Upper lobe of left lung (tissue), 6 donors: ENCODE data around the gene TNFAIP8L1. TPM values are rescaled to one million over a fixed set of nuclear protein-coding genes. Genes with fewer than 3 reads are reported as not detected.
A peak's percentile ranks its signal among the peaks of the same experiment; 100 is the strongest.

ENCODE experiments used
- ATAC-seq, 2 donors: fragments of 200-7000 bp; cut with Tn5 transposase; one replicate each; pipeline ENCODE4 v1.9.1; 2022; ENCODE audit warnings: mild to moderate bottlenecking in 2 of 2, moderate library complexity in 2 of 2; ENCODE audit not compliant: low FRiP score in 2 of 2
- DNase-seq, 2 donors: peaks; one replicate each; pipeline ENCODE4 v3.0.0-alpha.2; 2019 to 2020
- H3K27ac ChIP-seq, 4 donors: fragments of 200-600 bp; sonication (generic); one replicate each; pipeline ENCODE4 v1.5.1; 2016 to 2019
- H3K27me3 ChIP-seq, 4 donors: fragments of 200-600 bp; sonication (generic); one replicate each; pipeline ENCODE4 v1.5.1; 2017 to 2019
- H3K36me3 ChIP-seq, 4 donors: fragments of 200-600 bp; sonication (generic); one replicate each; pipeline ENCODE4 v1.5.1; 2016 to 2019
- H3K4me1 ChIP-seq, 4 donors: fragments of 200-600 bp; sonication (generic); one replicate each; pipeline ENCODE4 v1.5.1; 2018 to 2019
- H3K4me3 ChIP-seq, 4 donors: fragments of 200-600 bp; sonication (generic); one replicate each; pipeline ENCODE4 v1.5.1; 2017 to 2019; ENCODE audit warnings: mild to moderate bottlenecking in 2 of 4, moderate library complexity in 1 of 4
- H3K9me3 ChIP-seq, 4 donors: fragments of 200-600 bp; sonication (generic); one replicate each; pipeline ENCODE4 v1.5.1; 2018 to 2019
- CTCF ChIP-seq, 6 experiments: fragments of 450-650 bp in 4 of 6; fragments of 200-600 bp in 2 of 6; sonication (generic) in 2 of 6; IDR thresholded peaks; one replicate each; pipeline ENCODE4 v1.5.1; 2016 to 2019; ENCODE audit warnings: antibody characterized with exemption in 6 of 6
- EP300 ChIP-seq, 4 donors: sonication (generic); formaldehyde crosslinking; IDR thresholded peaks; one replicate each; pipeline ENCODE4 v1.5.1; 2017; ENCODE audit warnings: antibody characterized with exemption in 4 of 4, control low read depth in 2 of 4
- POLR2A ChIP-seq, 4 donors: fragments of 450-650 bp; IDR thresholded peaks; one replicate each; pipeline ENCODE4 v1.5.1; 2016 to 2017; ENCODE audit warnings: antibody characterized with exemption in 4 of 4, mild to moderate bottlenecking in 2 of 4
- POLR2AphosphoS5 ChIP-seq, 2 donors: sonication (generic); formaldehyde crosslinking; IDR thresholded peaks; one replicate each; pipeline ENCODE4 v1.5.1; 2017; ENCODE audit warnings: antibody characterized with exemption in 2 of 2
- WGBS, 2 donors: methylation state at CpG; one replicate each; pipeline ENCODE4 v1.1.5; 2017 to 2018; 5-methylcytosine and 5-hydroxymethylcytosine counted together
- total RNA-seq, 6 donors: library from RNA; depleted of rRNA in 4 of 6; stranded (reverse); fragments of >200 nt in 4 of 6; gene quantifications; one replicate each; pipeline versions ENCODE4 v1.1.0 to v1.2.1, GENCODE V29; 2016 to 2021
- donor health status: DM: no; HTN: no; CAD: no; lungs with moderate emphysema.
- donor health status: DM: no; HTN: yes; CAD: no; lungs with severe emphysema.

TNFAIP8L1 gene
- total RNA-seq, 6 donors from 2014 or later: 4.4 to 17.5 (median 11.4) TPM

- DNase-seq: peak in 1 of 2 donors; percentile 54
Measured at GRCh38 chr19:4664642-4665041, 25.3 kb downstream of the TNFAIP8L1 start.

GRCh38 chr19:4669723-4670480 is 30.6 kb downstream of the TNFAIP8L1 start, which contains the start of gene MYDGF:
Gene MYDGF (minus strand): TSS chr19:4670342. CDS start chr19:4670334, 8 bp downstream.
- ATAC-seq: peak; percentile 97 to 100
- DNase-seq: peak; percentile 93 to 99
- WGBS, 2 donors: 0% methylated on average over 2 to 16 of the region's 75 CpGs
- Histone ChIP-seq H3K9me3 (no peaks in the 10 kb centered on the region), H3K4me3 (peak within 1 kb of the TSS; percentile 72 to 100 (median 99)), H3K36me3 (peaks cover 4 to 45% (median 29%) of the 10 kb centered on the region in 4 donors), H3K4me1 (peaks cover 15 to 23% (median 17%) of the 10 kb centered on the region in 4 donors), H3K27ac (peak within 1 kb of the TSS; percentile 77 to 86 (median 81)), H3K27me3 (no peaks in the 10 kb centered on the region)
- TF ChIP-seq POLR2AphosphoS5 (IDR thresholded peaks at IDR 0.05): peak; percentile 87 to 92
- TF ChIP-seq EP300 (IDR thresholded peaks at IDR 0.05): peak in 1 of 4 donors; percentile 61
- TF ChIP-seq CTCF (IDR thresholded peaks at IDR 0.05): no peak
- peak in 2 of 4 donors; percentile 53 to 73 for TF ChIP-seq POLR2A (IDR thresholded peaks at IDR 0.05)

More at GRCh38 chr19:4664642-4665041, 25.3 kb downstream of the TNFAIP8L1 start:
- H3K27ac ChIP-seq: no peak overlapping the region
- no peak for TF ChIP-seq POLR2A (IDR thresholded peaks at IDR 0.05)
- TF ChIP-seq POLR2AphosphoS5 (IDR thresholded peaks at IDR 0.05): no peak
- peaks cover 7 to 88% (median 64%) of the 10 kb centered on the region in 4 donors for H3K36me3 ChIP-seq
- H3K9me3 ChIP-seq: no peaks in the 10 kb centered on the region
- H3K27me3 ChIP-seq: no peaks in the 10 kb centered on the region
- no peak for ATAC-seq
- H3K4me3 ChIP-seq: no peak overlapping the region
- peaks cover 14 to 16% (median 15%) of the 10 kb centered on the region in 4 donors for H3K4me1 ChIP-seq
- 88 to 93% methylated on average over 6 to 7 of the region's 12 CpGs for WGBS, 2 donors

- ATAC-seq: no peak
- Histone ChIP-seq H3K27me3 (no peaks in the 10 kb centered on the region), H3K4me1 (peaks cover 15 to 23% (median 17%) of the 10 kb centered on the region in 4 donors), H3K36me3 (peaks cover 4 to 47% (median 29%) of the 10 kb centered on the region in 4 donors), H3K4me3 (no peak overlapping the region), H3K9me3 (no peaks in the 10 kb centered on the region), H3K27ac (no peak overlapping the region)
- DNase-seq: no peak
- TF ChIP-seq EP300 (IDR thresholded peaks at IDR 0.05) (no peak), POLR2AphosphoS5 (IDR thresholded peaks at IDR 0.05) (no peak), POLR2A (IDR thresholded peaks at IDR 0.05) (no peak), CTCF (IDR thresholded peaks at IDR 0.05) (no peak)
- 75 to 76% methylated on average over 10 of the region's 10 CpGs for WGBS, 2 donors
Measured at GRCh38 chr19:4671185-4671851, 32.0 kb downstream of the TNFAIP8L1 start.

- Histone ChIP-seq H3K4me1 (peaks cover 14 to 21% (median 16%) of the 10 kb centered on the region in 4 donors), H3K27me3 (no peaks in the 10 kb centered on the region), H3K27ac (no peak overlapping the region), H3K9me3 (no peaks in the 10 kb centered on the region), H3K4me3 (no peak overlapping the region), H3K36me3 (peaks cover 7 to 44% (median 29%) of the 10 kb centered on the region in 4 donors)
- 68 to 85% methylated on average over 4 of the region's 4 CpGs for WGBS, 2 donors
- DNase-seq (no peak), ATAC-seq (no peak)
- TF ChIP-seq POLR2A (IDR thresholded peaks at IDR 0.05) (no peak), CTCF (IDR thresholded peaks at IDR 0.05) (no peak), POLR2AphosphoS5 (IDR thresholded peaks at IDR 0.05) (no peak), EP300 (IDR thresholded peaks at IDR 0.05) (no peak)
Measured at GRCh38 chr19:4673216-4673615, 33.9 kb downstream of the TNFAIP8L1 start.

- 93 to 95% methylated on average over 4 of the region's 4 CpGs for WGBS, 2 donors
- ATAC-seq (no peak), DNase-seq (no peak)
- Histone ChIP-seq H3K4me1 (peaks cover 8 to 16% (median 11%) of the 10 kb centered on the region in 4 donors), H3K27ac (no peak overlapping the region), H3K9me3 (no peaks in the 10 kb centered on the region), H3K4me3 (no peak overlapping the region), H3K27me3 (no peaks in the 10 kb centered on the region), H3K36me3 (peaks cover 6 to 44% (median 33%) of the 10 kb centered on the region in 4 donors)
- TF ChIP-seq POLR2A (IDR thresholded peaks at IDR 0.05) (no peak), POLR2AphosphoS5 (IDR thresholded peaks at IDR 0.05) (no peak), CTCF (IDR thresholded peaks at IDR 0.05) (no peak), EP300 (IDR thresholded peaks at IDR 0.05) (no peak)
Measured at GRCh38 chr19:4673726-4674125, 34.4 kb downstream of the TNFAIP8L1 start.
